HG03442 (cell line): ENCODE data around the gene DPP10.

ENCODE experiments used
- ATAC-seq: cut with Tn5 transposase; IDR thresholded peaks from one replicate; pipeline ENCODE4 v1.9.1; 2021; ENCODE audit warnings: mild to moderate bottlenecking, moderate library complexity; ENCODE audit not compliant: unreplicated experiment

Gene DPP10

DNA sequence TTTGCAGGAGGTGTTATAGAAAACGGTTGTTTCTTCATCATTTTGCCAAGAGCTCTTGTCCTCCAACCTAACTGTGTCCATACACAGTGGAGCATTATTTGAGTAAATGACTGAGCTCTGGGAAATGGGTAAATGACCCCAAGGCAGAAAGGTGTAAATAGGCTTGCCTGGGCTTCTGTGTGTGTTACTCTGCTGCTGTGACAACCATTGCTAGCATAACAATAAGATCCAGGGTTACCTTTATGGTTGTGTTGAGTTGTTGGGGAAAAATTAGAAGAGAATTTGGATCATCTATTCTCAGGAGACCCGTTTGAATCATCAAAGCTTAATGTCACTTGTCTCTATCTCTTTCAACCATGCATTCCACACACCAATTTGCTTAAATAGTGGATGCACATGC is 672.7 kb downstream of the DPP10 start:
- no peak for ATAC-seq

- no peak for ATAC-seq
Observed at GRCh38 chr2:115118306-115118705, 675.9 kb downstream of the DPP10 start.

- ATAC-seq = no peak
Observed at GRCh38 chr2:115119086-115119485, 676.6 kb downstream of the DPP10 start.

GRCh38 chr2:115122701-115123100 is 680.3 kb downstream of the DPP10 start:
- ATAC-seq = no peak

GRCh38 chr2:115124817-115125216 is 682.4 kb downstream of the DPP10 start:
- ATAC-seq = no peak

DNA sequence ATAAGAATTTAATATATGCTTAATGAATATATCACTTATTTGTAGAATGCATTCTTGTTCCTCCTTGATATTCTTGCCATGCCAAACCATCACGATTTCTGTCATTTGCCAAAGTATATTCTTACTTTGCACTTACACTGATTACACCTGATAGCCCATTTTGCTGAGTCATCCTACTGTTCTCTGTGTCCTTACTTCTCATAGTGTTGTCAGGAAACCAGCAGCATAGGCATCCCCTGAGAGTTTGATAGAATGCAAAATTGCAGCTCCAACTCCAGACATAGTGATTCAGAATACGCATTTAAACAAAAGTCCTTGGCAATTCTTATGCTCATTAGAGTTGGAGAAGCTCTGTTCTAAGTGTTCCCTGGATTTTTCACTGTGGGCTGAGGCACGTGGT is 687.1 kb downstream of the DPP10 start:
- no peak for ATAC-seq

DNA sequence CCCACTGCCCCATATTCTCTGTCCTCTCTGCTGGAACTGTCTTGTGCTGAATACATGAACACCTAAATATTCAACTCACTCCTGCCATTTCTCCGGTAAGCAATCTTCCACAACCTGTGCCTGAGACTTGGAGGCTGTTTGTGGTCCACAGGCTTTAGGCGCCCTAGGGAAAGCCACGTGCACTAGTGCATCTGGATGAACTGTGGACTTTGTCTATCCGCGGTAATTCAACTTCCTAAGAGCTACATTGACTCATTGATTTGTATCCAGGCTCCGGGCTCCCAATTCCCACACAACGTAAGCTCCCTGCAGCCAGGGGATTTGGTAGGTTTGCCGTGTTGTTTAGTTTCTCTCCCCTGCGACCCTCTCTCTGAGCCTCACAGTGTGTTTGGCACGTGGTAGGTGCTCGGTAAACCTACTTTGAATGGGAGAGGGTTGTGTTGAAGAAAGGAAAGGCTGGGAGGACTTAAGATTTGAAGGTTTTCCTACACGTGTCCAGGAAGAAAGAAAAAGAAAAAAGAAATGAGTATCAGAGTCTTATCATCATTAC is 718.2 kb downstream of the DPP10 start:
- no peak for ATAC-seq

- ATAC-seq = no peak
Observed at GRCh38 chr2:115161081-115161770, 718.8 kb downstream of the DPP10 start.

GRCh38 chr2:115161771-115162493 is 719.5 kb downstream of the DPP10 start:
- no peak for ATAC-seq

DNA sequence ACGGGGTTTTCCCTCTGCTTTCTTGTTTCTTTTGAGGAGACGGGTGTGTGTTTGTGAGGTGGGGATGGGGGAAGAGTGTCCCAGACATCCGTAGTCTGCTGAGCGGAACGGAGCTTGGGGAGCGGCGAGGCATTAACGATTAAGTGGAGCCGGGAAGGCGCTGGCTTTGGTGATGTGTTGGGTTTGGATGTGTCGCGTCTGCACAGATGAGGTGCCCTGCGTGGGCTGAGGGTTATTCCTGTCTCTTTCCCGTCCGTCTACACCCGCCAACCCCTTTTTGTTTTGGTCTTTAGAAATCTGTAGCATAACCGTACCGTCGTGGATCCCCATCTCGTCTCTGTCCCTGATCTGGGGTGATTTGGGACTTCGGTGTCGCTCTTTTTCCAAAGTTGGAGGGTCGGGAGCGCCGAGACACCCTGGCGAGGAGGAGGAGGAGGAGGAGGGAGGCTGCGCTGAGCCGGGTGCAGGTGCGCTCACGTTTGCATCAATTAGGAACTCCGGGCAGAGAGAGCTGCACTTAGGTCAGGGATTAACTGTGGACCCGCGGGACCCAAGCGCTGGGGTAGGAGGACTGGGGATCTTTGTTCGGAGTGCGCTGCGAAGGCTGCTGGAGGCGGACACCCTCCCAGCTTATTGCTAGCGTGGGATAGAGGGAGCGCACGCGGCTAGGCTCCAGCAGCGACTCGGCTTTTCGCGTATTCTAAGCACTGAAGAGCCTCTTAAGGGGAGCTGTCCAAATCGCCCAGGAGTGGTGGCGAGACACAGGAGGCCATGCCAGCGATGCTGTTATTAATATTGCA is 720.3 kb downstream of the DPP10 start:
- ATAC-seq = no peak

DNA sequence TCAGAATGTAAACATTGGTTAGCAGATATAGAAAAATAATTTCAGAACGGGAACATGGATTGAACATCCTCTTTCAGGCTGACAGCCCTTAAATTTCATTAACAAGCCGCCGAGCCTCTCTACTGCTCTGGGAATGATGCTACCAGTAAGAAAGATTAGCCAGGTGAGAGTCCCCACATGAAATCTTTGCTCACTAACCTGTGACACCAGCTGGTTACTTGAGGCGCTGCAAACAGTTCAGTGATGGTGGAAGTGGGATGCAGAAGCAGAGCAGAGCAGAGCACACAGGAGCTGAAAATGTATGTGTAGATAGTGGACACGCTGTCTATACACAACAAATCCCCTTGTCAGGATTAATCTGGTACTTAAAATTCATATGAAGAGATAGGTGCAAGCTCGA is 721.1 kb downstream of the DPP10 start:
- no peak for ATAC-seq

- ATAC-seq = no peak
Observed at GRCh38 chr2:115165529-115166109, 723.2 kb downstream of the DPP10 start.

DNA sequence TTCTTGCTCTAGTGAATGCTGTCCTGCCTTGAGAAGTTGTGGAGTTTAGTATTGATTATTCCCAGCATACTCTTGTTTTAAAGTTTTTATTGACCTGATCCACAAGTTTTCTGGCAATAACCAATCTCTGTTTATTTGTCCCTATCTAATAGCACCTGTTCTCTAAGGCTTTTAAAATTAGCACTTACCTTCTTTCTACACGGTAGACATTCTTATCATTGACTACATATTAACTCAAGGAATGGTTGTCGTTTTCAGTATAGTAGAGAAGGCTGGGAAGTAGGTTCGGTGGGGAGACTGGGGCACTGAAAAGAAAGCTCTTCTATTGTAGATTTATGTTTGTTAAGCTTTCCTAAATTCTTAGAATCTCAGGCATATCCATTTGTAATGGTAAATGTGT is 726.0 kb downstream of the DPP10 start:
- no peak for ATAC-seq

DNA sequence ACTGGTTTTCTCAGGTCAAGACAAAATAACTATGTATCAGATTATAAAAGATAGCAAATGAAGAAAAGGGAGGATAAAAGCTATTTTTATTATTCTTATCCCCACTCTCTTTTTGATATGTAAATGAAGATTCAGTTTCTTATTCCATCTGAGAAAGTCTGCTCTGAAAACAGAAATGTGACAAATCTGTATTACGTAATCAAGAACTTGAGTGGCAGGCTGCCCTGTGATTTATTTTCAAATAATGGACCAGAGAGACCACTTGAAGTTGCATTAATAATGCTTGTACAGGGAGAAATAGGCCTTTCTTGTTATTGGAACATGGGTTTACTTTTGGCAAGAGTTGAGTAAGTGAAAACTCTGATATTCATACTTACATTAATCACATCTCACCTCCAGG is 727.4 kb downstream of the DPP10 start:
- no peak for ATAC-seq

DNA sequence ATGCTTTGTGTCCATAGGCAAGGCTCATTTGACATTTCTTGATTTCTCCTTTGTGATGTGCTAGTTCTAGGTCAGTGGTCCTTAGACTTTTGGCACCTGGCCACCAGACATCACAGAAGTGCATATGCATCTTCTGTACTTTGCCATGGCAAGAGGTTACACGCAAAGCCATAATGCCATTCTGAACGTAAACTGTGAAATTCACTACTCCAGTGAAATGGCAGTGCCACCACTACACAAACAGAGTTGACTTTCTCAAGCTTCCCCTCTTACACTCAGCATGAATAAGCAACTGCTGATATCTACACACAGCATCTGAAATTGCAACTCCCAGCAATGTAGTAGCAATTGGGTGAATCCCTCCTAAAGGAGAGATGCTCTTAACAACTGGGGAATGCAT is 729.3 kb downstream of the DPP10 start:
- no peak for ATAC-seq

- no peak for ATAC-seq
Observed at GRCh38 chr2:115174651-115175050, 732.2 kb downstream of the DPP10 start.

- no peak for ATAC-seq
Observed at GRCh38 chr2:115183144-115183543, 740.7 kb downstream of the DPP10 start.

GRCh38 chr2:115190459-115190858 is 748.0 kb downstream of the DPP10 start:
- ATAC-seq = no peak

GRCh38 chr2:115194623-115195022 is 752.2 kb downstream of the DPP10 start:
- ATAC-seq = no peak

GRCh38 chr2:115196587-115196986 is 754.1 kb downstream of the DPP10 start:
- no peak for ATAC-seq

DNA sequence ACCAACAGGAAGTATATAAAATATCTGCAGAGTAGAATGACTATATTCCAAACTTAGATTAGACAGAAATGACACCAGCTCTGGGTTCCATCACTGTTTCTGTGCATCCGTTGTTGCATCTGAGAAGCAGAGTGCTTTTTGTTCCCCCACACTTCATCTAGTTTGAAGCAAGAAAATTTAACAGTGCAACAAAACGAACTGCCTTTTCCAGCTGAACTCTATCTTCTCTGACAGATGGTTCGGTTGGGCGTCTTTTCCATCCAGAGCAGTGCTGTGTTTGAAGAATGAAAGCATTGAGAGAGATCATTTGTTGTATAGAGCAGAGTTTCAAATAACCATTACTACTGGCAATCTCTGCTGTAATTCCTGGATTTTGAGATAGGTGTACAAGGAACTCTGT is 757.5 kb downstream of the DPP10 start:
- no peak for ATAC-seq
